COLO668 (cell line): Measurements from ENCODE around the gene VARS2.
"Not testable (repeated sequence)": the region's sequence is repeated elsewhere in the genome, so short reads cannot be mapped to it uniquely, and the experiment has no call there.

Experiments
- DNase-seq: peaks from one replicate; lab custom pipeline; 2025; ENCODE audit not compliant: unreplicated experiment; lab: John Stamatoyannopoulos, UW

Gene VARS2

DNA sequence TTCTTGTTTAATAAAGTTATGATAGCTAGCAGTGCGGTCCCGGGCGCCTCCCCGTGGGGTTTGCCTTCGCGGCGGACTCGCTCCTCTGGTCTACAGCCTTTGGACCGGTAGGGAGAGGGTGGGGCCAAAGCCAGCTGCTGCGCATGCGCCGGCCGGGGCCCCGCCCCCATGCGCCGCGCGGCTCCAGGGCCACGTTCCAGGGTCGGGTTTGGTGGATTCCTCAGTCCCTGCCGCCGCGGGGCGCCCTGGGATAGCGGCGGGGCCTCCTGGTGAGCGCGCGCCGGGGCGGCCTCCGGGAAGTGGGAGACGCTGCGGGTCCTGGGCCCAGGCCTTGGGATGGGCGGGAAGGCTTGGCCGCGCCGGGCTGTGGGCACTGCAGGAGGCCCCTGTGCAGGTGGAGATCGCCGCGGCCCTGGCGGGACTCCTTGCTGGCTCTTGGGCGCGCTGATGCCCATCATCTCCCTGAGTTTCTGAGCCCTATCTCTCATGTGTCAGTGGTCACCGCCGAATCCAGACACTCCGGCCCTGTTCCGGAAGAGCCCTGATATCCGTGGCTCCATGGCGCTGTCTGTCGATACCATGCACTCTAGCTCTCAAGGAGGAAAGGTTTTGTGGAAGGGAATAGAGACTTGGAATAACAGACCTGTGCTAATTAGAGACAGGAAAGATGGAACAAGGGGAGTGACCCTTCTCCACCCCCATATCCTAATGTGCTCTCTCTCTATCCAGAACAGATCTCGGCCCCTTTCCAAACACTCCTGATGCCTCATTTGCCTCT lies at the start of gene VARS2:
TSS of gene VARS2 (plus strand) at position 163 of the 778 bp plus-strand sequence. CDS start at position 762, 599 bp downstream.
- peak; percentile 90 for DNase-seq

- no peak for DNase-seq
Observed at GRCh38 chr6:30864325-30864724, 49.7 kb upstream of the VARS2 start.

GRCh38 chr6:30869241-30869749 lies 44.7 kb upstream of the VARS2 start:
- not testable (repeated sequence) for DNase-seq

DNA sequence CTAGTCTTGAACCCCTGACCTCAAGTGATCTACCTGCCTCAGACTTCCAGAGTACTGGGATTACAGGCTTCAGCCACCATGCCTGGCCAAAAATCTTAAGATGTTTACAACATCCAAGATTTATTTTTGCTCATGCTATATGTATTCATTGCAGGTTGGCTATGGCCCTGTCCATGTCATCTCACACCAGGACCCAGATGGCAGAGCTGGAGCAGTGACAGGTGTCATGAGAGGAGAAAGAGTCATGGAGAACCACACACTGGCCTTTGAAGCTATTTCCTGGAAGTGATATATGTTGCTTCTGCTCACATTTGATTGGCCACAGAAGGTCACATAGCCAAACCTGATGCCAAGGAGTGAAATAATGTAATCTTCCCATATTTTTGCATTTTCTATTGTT lies 43.5 kb upstream of the VARS2 start:
- DNase-seq: no peak

- no peak for DNase-seq
Observed at GRCh38 chr6:30871592-30872183, 42.4 kb upstream of the VARS2 start.

DNA sequence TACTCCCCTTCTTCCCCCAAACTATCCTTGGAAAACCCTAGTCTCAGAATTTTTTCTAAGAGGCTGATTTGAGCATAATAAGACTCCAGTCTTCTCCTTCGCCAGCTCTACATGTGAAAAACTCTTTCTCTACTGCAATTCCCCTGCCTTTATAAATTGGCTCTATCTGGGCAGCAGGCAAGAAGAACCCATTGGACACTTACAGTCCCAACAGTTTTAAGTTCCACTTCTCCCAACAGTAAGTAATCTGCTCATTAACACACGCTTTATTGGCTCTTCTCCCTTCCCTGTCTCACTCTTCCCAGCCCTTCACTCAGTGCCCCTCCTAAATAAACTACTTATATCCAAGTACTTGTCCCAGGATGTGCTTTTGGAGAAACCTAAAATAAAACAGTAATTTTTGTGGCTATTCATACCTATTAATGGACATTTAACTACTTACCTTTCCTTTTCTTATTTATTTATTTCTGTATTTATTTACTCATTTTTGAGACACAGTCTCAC lies 40.8 kb upstream of the VARS2 start:
- DNase-seq: no peak

DNA sequence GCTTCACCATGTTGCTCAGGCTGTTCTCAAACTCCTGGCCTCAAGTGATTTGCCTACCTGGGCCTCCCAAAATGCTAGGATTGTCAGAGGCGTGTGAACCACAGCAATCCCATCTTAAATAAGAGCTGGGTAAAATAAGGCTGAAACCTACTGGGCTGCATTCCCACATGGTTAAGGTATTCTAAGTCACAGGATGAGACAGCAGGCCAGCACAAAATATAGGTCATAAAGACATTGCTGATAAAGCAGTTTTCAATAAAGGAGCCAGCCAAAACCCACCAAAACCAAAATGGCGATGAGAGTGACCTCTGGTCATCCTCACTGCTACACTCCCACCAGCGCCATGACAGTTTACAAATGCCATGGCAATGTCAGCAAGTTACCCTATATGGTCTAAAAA lies 40.2 kb upstream of the VARS2 start:
- DNase-seq: not testable (repeated sequence)

GRCh38 chr6:30875244-30876038 lies 38.6 kb upstream of the VARS2 start:
- peak; percentile 7 for DNase-seq

GRCh38 chr6:30876039-30876730 lies 37.9 kb upstream of the VARS2 start:
- no peak for DNase-seq

- peak; percentile 75 for DNase-seq
Observed at GRCh38 chr6:30877419-30878262, 36.4 kb upstream of the VARS2 start.

DNA sequence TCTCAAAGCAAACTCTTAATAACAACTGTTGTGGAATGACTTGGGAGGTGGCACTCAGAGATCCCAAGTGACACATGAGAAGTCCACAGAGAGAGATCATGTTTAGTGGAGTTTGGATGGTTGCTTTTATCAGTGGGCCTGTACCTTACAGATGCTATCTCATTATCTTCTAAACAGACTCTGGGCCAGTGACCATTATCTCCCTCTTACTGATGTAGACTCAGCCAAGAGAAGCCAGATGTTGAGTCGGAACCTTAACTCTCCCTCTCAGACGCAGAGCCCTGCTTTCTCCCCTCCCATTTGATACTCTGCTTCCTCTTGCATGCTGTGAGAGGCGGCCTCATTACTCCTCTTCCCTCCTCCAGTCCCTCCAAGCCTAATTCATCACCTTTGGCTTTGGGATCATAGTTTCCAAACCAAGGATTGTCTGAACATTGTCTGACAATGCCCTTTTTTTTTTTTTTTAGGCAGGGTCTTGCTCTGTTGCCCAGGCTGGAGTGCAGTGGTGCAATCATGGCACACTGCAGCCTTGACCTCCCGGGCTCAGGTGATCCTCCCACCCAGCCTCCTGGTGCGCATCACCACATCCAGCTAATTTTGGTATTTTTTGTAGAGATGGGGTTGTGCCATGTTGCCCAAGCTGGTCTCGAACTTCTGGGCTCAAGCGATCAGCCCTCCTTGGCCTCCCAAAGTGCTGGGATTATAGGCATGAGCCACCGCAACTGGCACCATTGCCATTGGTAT lies 34.2 kb upstream of the VARS2 start:
- no peak for DNase-seq

- DNase-seq: peak; percentile 25
Observed at GRCh38 chr6:30880698-30881252, 33.3 kb upstream of the VARS2 start.

DNA sequence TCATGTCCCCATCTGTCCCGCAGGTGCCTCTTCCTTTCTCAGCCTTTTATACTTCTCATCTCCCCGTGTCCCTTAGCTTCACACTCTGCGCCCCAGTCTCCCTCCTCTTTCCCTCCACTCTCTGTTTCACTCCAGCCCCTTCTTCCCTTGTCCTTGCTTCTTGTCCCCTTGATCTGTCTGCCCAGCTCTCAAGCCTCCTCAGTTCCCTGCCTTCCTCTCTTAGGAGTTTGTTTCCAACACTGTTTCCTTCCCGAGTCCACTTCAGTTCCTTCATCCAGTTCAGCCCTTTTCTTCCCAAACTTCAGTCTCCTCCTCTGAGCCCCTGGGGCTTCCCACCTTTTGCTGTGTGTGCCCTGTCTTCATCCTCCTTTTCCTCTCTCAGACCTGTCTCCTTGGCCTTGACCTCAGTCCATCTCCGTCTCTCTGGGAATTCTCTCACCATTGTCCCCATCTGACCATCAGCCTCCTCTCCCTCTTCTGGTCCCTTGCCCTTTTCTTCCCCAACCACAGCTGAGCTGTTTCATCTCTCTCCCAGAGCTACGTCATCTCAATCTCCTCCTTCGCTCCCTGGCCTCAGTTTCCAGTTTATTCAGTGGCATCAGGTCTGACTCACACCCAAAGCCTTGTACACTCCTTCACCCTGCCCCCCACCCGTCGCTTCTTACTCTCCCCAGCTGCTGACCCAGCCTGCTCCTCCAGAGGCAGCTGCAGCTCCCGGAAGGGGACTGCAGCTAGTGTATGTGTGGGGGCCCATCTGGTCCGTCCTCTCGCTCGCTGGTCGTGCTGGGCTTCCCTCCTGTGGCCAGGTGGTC lies 32.4 kb upstream of the VARS2 start:
- DNase-seq: peak; percentile 18

- peak; percentile 46 for DNase-seq
Observed at GRCh38 chr6:30882204-30882758, 31.8 kb upstream of the VARS2 start.

- DNase-seq: peak; percentile 68
Observed at GRCh38 chr6:30882759-30883684, 31.0 kb upstream of the VARS2 start.

GRCh38 chr6:30883685-30884520 lies 30.1 kb upstream of the VARS2 start, which contains the start of gene DDR1:
Gene DDR1 (plus strand): TSS chr6:30884519. CDS start chr6:30888730, 4,211 bp downstream.
- peak; percentile 78 for DNase-seq
